Endodermal cell (in vitro differentiated cells): ENCODE measurements around the gene CDC14B. TPM values are rescaled to one million over a fixed set of nuclear protein-coding genes. Genes with fewer than 3 reads are reported as not detected.

Source experiments
- DNase-seq: peaks from one replicate; pipeline ENCODE4 v3.0.0-alpha.2; 2017
- H3K27ac ChIP-seq: 2 replicates; pipeline ENCODE4 v1.5.1; 2013; ENCODE audit warnings: mild to moderate bottlenecking, low read depth, low read length, moderate library complexity
- H3K27me3 ChIP-seq: 2 replicates; pipeline ENCODE4 v1.6.1; 2013; ENCODE audit warnings: mild to moderate bottlenecking, low read length, moderate library complexity; ENCODE audit not compliant: insufficient read depth, control insufficient read depth, poor library complexity, severe bottlenecking
- H3K36me3 ChIP-seq: 2 replicates; pipeline ENCODE4 v1.7.0; 2013; ENCODE audit warnings: mild to moderate bottlenecking, low read length, moderate library complexity; ENCODE audit not compliant: control insufficient read depth, insufficient read depth
- H3K4me1 ChIP-seq: one replicate; pipeline ENCODE4 v1.7.0; 2013; ENCODE audit warnings: low read length; ENCODE audit not compliant: control insufficient read depth, insufficient read depth
- H3K4me3 ChIP-seq: 2 replicates; pipeline ENCODE4 v1.5.1; 2013; ENCODE audit warnings: mild to moderate bottlenecking, low read length, moderate library complexity
- H3K9ac ChIP-seq: 2 replicates; pipeline ENCODE4 v1.6.1; 2013; ENCODE audit warnings: mild to moderate bottlenecking, low read length, moderate library complexity; ENCODE audit not compliant: poor library complexity, severe bottlenecking; ENCODE audit errors: extremely low read depth
- H3K9me3 ChIP-seq: 2 replicates; pipeline ENCODE4 v1.6.1; 2013; ENCODE audit warnings: mild to moderate bottlenecking, low read length, moderate library complexity; ENCODE audit not compliant: control insufficient read depth
- H3K27ac Mint-ChIP-seq: 2 replicates; pipeline ENCODE4 v1.8.0; 2020; ENCODE audit warnings: mixed read lengths
- H3K27me3 Mint-ChIP-seq: 2 replicates; pipeline ENCODE4 v1.8.0; 2021; ENCODE audit warnings: mild to moderate bottlenecking, mixed read lengths; ENCODE audit not compliant: insufficient read depth
- H3K36me3 Mint-ChIP-seq: 2 replicates; pipeline ENCODE4 v1.8.0; 2020; ENCODE audit warnings: low read depth, mixed read lengths
- H3K4me1 Mint-ChIP-seq: 2 replicates; pipeline ENCODE4 v1.8.0; 2020; ENCODE audit warnings: mixed read lengths
- H3K4me3 Mint-ChIP-seq: 2 replicates; pipeline ENCODE4 v1.8.0; 2020; ENCODE audit warnings: mild to moderate bottlenecking, moderate library complexity, mixed read lengths
- H3K9me3 Mint-ChIP-seq: 2 replicates; pipeline ENCODE4 v1.8.0; 2020; ENCODE audit warnings: mild to moderate bottlenecking, mixed read lengths
- WGBS, 2 experiments: methylation state at CpG; one replicate each; pipeline versions ENCODE4 v1.1.5 to v1.1.7; 2013; ENCODE audit warnings: missing lambda C conversion rate in 2 of 2, mixed read lengths in 1 of 2; ENCODE audit not compliant: insufficient coverage in 1 of 2, insufficient read length in 1 of 2; 5-methylcytosine and 5-hydroxymethylcytosine counted together
- total RNA-seq, 2 donors: library from RNA; stranded (reverse); fragmentation: NEBNext Ultra II Directional in 1 of 2; extraction: Animal tissue kit (Norgen Biotek cat#: 25700) in 1 of 2; gene quantifications; 2 replicates in 1 of 2; 3 replicates in 1 of 2; pipeline ENCODE4 v1.2.1, GENCODE V29; 2021
- TF ChIP-seq, protein P1 (sequence below): fragments of 200-600 bp; sonication (generic); conservative IDR thresholded peaks from 2 replicates; pipeline ENCODE4 v1.5.0; 2021; ENCODE audit warnings: antibody characterized with exemption, mild to moderate bottlenecking

Gene CDC14B
- total RNA-seq, 2 donors from 2014 or later = 47.5 to 48.3 TPM

- TF ChIP-seq, protein P1, sequence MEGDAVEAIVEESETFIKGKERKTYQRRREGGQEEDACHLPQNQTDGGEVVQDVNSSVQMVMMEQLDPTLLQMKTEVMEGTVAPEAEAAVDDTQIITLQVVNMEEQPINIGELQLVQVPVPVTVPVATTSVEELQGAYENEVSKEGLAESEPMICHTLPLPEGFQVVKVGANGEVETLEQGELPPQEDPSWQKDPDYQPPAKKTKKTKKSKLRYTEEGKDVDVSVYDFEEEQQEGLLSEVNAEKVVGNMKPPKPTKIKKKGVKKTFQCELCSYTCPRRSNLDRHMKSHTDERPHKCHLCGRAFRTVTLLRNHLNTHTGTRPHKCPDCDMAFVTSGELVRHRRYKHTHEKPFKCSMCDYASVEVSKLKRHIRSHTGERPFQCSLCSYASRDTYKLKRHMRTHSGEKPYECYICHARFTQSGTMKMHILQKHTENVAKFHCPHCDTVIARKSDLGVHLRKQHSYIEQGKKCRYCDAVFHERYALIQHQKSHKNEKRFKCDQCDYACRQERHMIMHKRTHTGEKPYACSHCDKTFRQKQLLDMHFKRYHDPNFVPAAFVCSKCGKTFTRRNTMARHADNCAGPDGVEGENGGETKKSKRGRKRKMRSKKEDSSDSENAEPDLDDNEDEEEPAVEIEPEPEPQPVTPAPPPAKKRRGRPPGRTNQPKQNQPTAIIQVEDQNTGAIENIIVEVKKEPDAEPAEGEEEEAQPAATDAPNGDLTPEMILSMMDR = no peak
- Mint-ChIP-seq H3K9me3 (no peaks in the 10 kb centered on the region), H3K27ac (no peak overlapping the region), H3K27me3 (no peaks in the 10 kb centered on the region), H3K36me3 (peaks cover 11% of the 10 kb centered on the region), H3K4me1 (peaks cover 17% of the 10 kb centered on the region), H3K4me3 (no peak overlapping the region)
- H3K4me1 ChIP-seq = no peaks in the 10 kb centered on the region
- H3K36me3 ChIP-seq = peaks cover 9% of the 10 kb centered on the region
- no peak for DNase-seq
- no peak overlapping the region for H3K9ac ChIP-seq
- no peaks in the 10 kb centered on the region for H3K9me3 ChIP-seq
- no peak overlapping the region for H3K4me3 ChIP-seq
- no peak overlapping the region for H3K27ac ChIP-seq
- 89 to 92% methylated on average over 1 of the region's 1 CpG for WGBS, 2 experiments
- no peaks in the 10 kb centered on the region for H3K27me3 ChIP-seq
These were observed 61.7 kb downstream of the CDC14B start for GRCh38 chr9:96557921-96558320.

- Mint-ChIP-seq H3K36me3 (peaks cover 9% of the 10 kb centered on the region), H3K27me3 (no peaks in the 10 kb centered on the region), H3K4me3 (no peak overlapping the region), H3K9me3 (no peaks in the 10 kb centered on the region), H3K4me1 (peaks cover 17% of the 10 kb centered on the region), H3K27ac (peak overlapping the region; percentile 90)
- TF ChIP-seq, protein P1 = no peak
- DNase-seq = no peak
- Histone ChIP-seq H3K4me1 (no peaks in the 10 kb centered on the region), H3K9me3 (no peaks in the 10 kb centered on the region), H3K27me3 (no peaks in the 10 kb centered on the region), H3K36me3 (peaks cover 3% of the 10 kb centered on the region), H3K9ac (no peak overlapping the region), H3K27ac (no peak overlapping the region), H3K4me3 (no peak overlapping the region)
- 87 to 91% methylated on average over 7 to 15 of the region's 15 CpGs for WGBS, 2 experiments
These were observed 62.8 kb downstream of the CDC14B start for GRCh38 chr9:96556701-96557461.

DNA sequence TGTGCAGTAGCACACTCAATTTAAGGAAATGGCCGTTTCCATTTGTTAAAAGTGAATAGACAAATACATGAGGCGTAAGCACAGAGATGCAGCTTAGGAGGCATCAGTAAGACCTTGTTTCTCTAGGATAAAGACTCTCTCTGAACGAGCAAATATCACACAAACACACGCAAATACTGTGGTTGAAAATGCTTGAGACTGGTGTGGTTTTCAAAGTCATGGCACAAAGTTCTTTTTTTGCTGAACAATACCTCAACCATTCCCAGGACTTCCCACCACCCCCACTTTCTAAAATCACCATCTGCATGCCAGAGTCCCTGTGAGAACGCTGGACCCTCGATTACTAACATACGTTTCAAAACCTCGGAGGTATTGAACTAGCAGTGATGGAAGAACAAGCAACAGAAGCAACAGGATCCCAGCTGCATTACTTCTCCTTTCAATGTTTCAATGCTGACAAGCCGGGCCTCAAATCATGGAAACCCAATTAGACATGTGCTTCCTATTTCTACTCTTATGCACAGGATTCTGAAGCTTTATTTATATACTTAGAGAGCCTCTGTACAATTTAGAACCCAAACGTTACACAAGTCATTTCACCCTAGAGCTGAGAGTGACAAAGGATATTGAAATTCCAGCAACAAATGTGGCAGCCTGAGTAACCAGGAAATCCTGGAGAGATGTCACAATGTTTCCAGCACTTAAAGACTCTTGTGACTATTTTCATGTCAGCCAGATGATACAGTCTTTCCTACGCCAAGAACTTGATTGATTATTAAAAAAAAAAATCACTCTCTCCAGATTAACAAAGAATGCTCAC is 63.9 kb downstream of the CDC14B start:
- Histone ChIP-seq H3K27ac (no peak overlapping the region), H3K9ac (no peak overlapping the region), H3K4me1 (no peaks in the 10 kb centered on the region), H3K27me3 (no peaks in the 10 kb centered on the region), H3K36me3 (no peaks in the 10 kb centered on the region), H3K4me3 (no peak overlapping the region), H3K9me3 (no peaks in the 10 kb centered on the region)
- TF ChIP-seq, protein P1 = no peak
- Mint-ChIP-seq H3K4me3 (no peak overlapping the region), H3K36me3 (peaks cover 13% of the 10 kb centered on the region), H3K27ac (peak overlapping the region; percentile 53), H3K9me3 (no peaks in the 10 kb centered on the region), H3K4me1 (peaks cover 17% of the 10 kb centered on the region), H3K27me3 (no peaks in the 10 kb centered on the region)
- 83 to 90% methylated on average over 9 to 11 of the region's 11 CpGs for WGBS, 2 experiments
- no peak for DNase-seq
